ENCODE results near the gene TRA2A.

Gene TRA2A

GRCh38 chr7:23486002-23486773 is 45.6 kb downstream of the TRA2A start:
- in situ Hi-C loops (cut with HindIII; ENCODE audit: low sequenced_read_pairs): no loop called here
- TF ChIP-seq, protein P1, sequence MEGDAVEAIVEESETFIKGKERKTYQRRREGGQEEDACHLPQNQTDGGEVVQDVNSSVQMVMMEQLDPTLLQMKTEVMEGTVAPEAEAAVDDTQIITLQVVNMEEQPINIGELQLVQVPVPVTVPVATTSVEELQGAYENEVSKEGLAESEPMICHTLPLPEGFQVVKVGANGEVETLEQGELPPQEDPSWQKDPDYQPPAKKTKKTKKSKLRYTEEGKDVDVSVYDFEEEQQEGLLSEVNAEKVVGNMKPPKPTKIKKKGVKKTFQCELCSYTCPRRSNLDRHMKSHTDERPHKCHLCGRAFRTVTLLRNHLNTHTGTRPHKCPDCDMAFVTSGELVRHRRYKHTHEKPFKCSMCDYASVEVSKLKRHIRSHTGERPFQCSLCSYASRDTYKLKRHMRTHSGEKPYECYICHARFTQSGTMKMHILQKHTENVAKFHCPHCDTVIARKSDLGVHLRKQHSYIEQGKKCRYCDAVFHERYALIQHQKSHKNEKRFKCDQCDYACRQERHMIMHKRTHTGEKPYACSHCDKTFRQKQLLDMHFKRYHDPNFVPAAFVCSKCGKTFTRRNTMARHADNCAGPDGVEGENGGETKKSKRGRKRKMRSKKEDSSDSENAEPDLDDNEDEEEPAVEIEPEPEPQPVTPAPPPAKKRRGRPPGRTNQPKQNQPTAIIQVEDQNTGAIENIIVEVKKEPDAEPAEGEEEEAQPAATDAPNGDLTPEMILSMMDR (IDR thresholded peaks at IDR 0.05; ENCODE audit: low read depth, low read length, missing control alignments): no peak
- H3K4me3 ChIP-seq (ENCODE audit: low read depth, low read length): no peak overlapping the region
- no peak for DNase-seq (ENCODE audit: low read depth)

DNA sequence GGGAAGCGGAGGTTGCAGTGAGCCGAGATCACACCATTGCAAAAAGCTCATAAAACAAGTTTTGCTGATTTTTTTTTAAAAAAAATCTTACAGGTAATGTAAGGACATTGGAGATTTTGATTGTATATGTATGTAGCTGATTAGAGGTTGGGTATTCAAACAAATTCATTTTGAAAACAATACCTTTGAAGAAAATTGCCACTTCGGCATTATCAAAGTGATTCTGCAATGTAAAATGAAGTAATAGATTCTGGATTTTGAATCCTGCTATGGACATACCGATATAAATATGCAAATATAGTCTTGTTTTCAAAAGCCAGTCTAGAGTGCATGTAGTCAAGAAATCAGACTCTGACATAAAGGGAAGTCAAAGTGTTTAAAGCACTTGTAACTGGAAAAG is 49.1 kb downstream of the TRA2A start:
- in situ Hi-C loops (cut with HindIII; ENCODE audit: low sequenced_read_pairs): no loop called here
- no peak for DNase-seq (ENCODE audit: low read depth)
- H3K4me3 ChIP-seq (ENCODE audit: low read depth, low read length): no peak overlapping the region
- TF ChIP-seq, protein P1 (IDR thresholded peaks at IDR 0.05; ENCODE audit: low read depth, low read length, missing control alignments): no peak

DNA sequence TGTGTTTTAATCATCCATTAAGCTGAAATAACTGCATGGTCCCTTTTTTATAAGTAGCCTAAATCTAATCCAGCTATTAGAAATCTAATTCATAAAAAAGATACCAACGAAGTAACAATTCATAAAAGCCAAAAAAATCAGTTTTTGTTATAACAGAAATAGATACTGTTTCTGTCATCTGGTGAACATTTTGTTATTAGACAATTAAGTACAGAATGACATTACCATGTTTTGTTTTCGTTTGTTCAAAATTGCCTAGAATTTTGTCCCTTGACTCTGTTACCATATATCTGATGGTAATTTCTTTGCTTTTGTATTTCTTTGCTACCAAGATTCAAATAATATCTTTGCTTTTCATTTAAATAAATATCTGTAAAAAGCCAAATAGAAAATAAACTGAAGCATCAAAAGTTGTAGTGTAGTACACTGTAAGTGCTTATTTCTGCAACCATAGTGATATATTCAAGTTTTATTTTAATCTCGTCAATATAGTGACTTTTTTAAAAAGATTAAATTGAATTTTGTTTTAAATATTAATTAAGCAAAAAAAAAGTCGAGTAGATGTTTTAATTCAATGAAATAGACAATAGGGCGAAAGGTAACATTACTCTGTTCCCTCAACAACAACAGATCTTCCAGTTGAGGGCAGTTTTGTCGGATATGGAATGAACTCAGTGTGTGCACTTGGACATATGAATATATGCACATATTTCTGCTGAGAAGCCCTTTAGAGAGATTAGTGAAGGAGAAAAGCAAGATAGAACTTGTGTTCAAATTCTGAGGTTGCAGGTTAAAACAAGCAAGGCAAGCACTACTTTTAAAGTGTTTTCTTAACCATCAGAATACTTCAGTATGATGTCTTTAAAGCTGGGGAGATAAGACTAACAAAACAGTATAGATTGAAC is 53.6 kb downstream of the TRA2A start:
- TF ChIP-seq, protein P1 (IDR thresholded peaks at IDR 0.05; ENCODE audit: low read depth, low read length, missing control alignments): no peak
- no peak for DNase-seq (ENCODE audit: low read depth)
- in situ Hi-C loops (cut with HindIII; ENCODE audit: low sequenced_read_pairs): no loop called here

GRCh38 chr7:23477157-23477499 is 54.7 kb downstream of the TRA2A start:
- TF ChIP-seq, protein P1 (IDR thresholded peaks at IDR 0.05; ENCODE audit: low read depth, low read length, missing control alignments): no peak
- in situ Hi-C loops (cut with HindIII; ENCODE audit: low sequenced_read_pairs): no loop called here
- H3K4me3 ChIP-seq (ENCODE audit: low read depth, low read length): no peak overlapping the region
- DNase-seq (ENCODE audit: low read depth): no peak

More for the DNA sequence above, 53.6 kb downstream of the TRA2A start:
- no peak overlapping the region for H3K4me3 ChIP-seq (ENCODE audit: low read depth, low read length)

GRCh38 chr7:23476286-23477156 is 55.3 kb downstream of the TRA2A start:
- in situ Hi-C loops (cut with HindIII; ENCODE audit: low sequenced_read_pairs): no loop called here
- no peak for DNase-seq (ENCODE audit: low read depth)
- TF ChIP-seq, protein P1 (IDR thresholded peaks at IDR 0.05; ENCODE audit: low read depth, low read length, missing control alignments): no peak
- no peak overlapping the region for H3K4me3 ChIP-seq (ENCODE audit: low read depth, low read length)

DNA sequence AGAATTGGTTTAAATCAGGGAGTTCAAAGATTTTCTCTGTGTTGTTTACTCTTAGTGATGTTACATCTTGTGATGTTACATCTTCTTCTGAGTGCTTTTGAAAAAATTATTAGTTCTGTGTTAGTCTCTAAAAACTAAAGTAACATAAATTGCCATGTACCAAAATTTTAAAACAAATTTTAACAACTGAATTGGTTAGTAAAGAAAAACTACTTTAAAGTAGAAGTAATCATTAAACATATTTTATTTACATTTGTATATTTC is 56.3 kb downstream of the TRA2A start:
- TF ChIP-seq, protein P1 (IDR thresholded peaks at IDR 0.05; ENCODE audit: low read depth, low read length, missing control alignments): no peak
- in situ Hi-C loops (cut with HindIII; ENCODE audit: low sequenced_read_pairs): no loop called here
- DNase-seq (ENCODE audit: low read depth): no peak
- no peak overlapping the region for H3K4me3 ChIP-seq (ENCODE audit: low read depth, low read length)

Data from astrocyte of the cerebellum (primary cell).